ENCODE measurements around the gene TBX1. TPM values are rescaled to one million over a fixed set of nuclear protein-coding genes. Genes with fewer than 3 reads are reported as not detected.

TBX1 gene
- total RNA-seq, 1 experiment from 2014 or later: 3.9 TPM

DNA sequence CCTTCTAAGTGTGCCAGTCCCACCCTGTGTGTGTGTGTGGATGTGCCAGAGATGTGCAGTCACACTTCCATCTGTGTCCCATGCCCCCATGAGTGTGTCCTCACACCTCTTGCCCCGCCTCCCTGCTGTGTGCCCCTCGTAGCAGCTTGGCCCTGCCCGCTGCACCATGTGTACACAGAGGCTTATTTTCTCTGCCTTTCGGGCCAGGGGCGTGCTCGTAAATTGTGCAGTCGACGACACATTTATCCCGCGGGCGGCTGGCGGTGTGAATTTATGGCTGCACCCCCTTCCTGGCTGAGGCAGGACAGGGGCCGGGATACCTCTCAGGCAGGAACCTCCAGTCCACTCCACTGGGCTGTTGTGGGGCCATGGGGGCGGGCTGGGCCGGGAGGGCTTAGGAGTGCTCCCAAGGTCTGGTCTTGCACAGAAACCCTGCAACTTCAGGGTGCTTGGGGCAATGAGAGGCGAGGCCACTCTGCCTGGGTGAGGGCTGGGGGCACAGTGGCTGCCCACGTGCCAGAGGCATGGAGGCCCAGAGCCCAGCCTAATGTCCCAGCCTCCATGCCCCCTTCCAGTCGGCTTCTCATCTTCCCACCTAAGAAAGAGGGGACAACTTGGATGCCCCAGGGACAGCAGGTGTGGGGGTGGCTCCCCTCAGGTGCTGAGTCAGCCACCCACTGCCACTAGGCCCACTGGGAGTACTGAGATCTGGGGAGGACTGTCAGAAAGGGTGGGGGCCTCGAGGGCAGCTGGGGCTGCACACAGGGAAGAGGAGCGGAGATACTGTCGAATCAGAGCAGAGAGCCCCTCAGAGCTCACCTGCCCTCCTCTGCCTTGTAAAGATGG is 24.7 kb upstream of the TBX1 start:
- peaks cover 0 to 4% of the 10 kb centered on the region in 2 experiments; a peak in 2 of 4 replicates for H3K4me1 ChIP-seq (ENCODE audit: control insufficient read depth in 1 of 2, insufficient read depth in 2 of 2, low read length in 2 of 2)
- TF ChIP-seq SIN3A (IDR thresholded peaks at IDR 0.05; ENCODE audit: low read depth) (no peak), MAX (IDR thresholded peaks at IDR 0.05) (no peak), EGR1 (IDR thresholded peaks at IDR 0.05; ENCODE audit: low read depth) (no peak), TCF7L2 (IDR thresholded peaks at IDR 0.05; ENCODE audit: borderline replicate concordance, extremely low read depth, insufficient read depth, insufficient read length) (no peak), SP1 (IDR thresholded peaks at IDR 0.05; ENCODE audit: low read depth) (no peak)
- ChIA-PET POLR2A (no interaction called here), RAD21 (ENCODE audit: low non-redundant PET in 1 of 2, low total read pairs in 2 of 2, uncharacterized antibody in 2 of 2, unreplicated experiment in 2 of 2) (no interaction called here), CTCF (no interaction called here)
- no peaks in the 10 kb centered on the region for H3K9me2 ChIP-seq (ENCODE audit: insufficient read depth)
- no peak overlapping the region for H3K4me3 ChIP-seq (replicated peaks in 1 of 2; ENCODE audit: low read depth in 1 of 2, low read length in 2 of 2)
- H3K79me2 ChIP-seq (ENCODE audit: insufficient read depth, low read length): no peaks in the 10 kb centered on the region
- H3K4me2 ChIP-seq (ENCODE audit: low read length): no peak overlapping the region
- no peaks in the 10 kb centered on the region for H3K27me3 ChIP-seq (ENCODE audit: insufficient read depth, low read length)
- no peaks in the 10 kb centered on the region for H3K9me3 ChIP-seq (ENCODE audit: control insufficient read depth in 1 of 2, insufficient read depth in 1 of 2, low read depth in 1 of 2, low read length in 2 of 2)
- no peaks in the 10 kb centered on the region for H4K20me1 ChIP-seq (ENCODE audit: insufficient read depth)
- no peak overlapping the region for H3K27ac ChIP-seq (ENCODE audit: low read depth, low read length)
- no peaks in the 10 kb centered on the region for H3K36me3 ChIP-seq (ENCODE audit: control insufficient read depth in 1 of 2, insufficient read depth in 2 of 2, low read length in 2 of 2)
- DNase-seq (ENCODE audit: low read depth, low spot score): no peak
- ATAC-seq: no peak
- intact Hi-C loops (cut with micrococcal nuclease): no loop called here
- no peak overlapping the region for H2AFZ ChIP-seq (ENCODE audit: low read depth, low read length, poor library complexity, severe bottlenecking)
- H3K9ac ChIP-seq (ENCODE audit: low read length): no peak overlapping the region
- no TSS peak for BruUV-seq (replicated peaks)

- H3K79me2 ChIP-seq (ENCODE audit: insufficient read depth, low read length): no peaks in the 10 kb centered on the region
- CTCF ChIA-PET: no interaction called here
- no peaks in the 10 kb centered on the region for H3K9me2 ChIP-seq (ENCODE audit: insufficient read depth)
- H2AFZ ChIP-seq (ENCODE audit: low read depth, low read length, poor library complexity, severe bottlenecking): no peak overlapping the region
- H3K27me3 ChIP-seq (ENCODE audit: insufficient read depth, low read length): no peaks in the 10 kb centered on the region
- POLR2A ChIA-PET: no interaction called here
- no peak overlapping the region for H3K9ac ChIP-seq (ENCODE audit: low read length)
- H3K27ac ChIP-seq (ENCODE audit: low read depth, low read length): no peak overlapping the region
- no peak overlapping the region for H3K4me2 ChIP-seq (ENCODE audit: low read length)
- RAD21 ChIA-PET (ENCODE audit: low non-redundant PET in 1 of 2, low total read pairs in 2 of 2, uncharacterized antibody in 2 of 2, unreplicated experiment in 2 of 2): no interaction called here
- H3K4me3 ChIP-seq (replicated peaks in 1 of 2; ENCODE audit: low read depth in 1 of 2, low read length in 2 of 2): no peak overlapping the region
- no peaks in the 10 kb centered on the region for H3K36me3 ChIP-seq (ENCODE audit: control insufficient read depth in 1 of 2, insufficient read depth in 2 of 2, low read length in 2 of 2)
- no peaks in the 10 kb centered on the region for H3K4me1 ChIP-seq (ENCODE audit: control insufficient read depth in 1 of 2, insufficient read depth in 2 of 2, low read length in 2 of 2)
- intact Hi-C loops (cut with micrococcal nuclease): no loop called here
- no TSS peak for BruUV-seq (replicated peaks)
- DNase-seq (ENCODE audit: low read depth, low spot score): no peak
- no peak for ATAC-seq
- H3K9me3 ChIP-seq (ENCODE audit: control insufficient read depth in 1 of 2, insufficient read depth in 1 of 2, low read depth in 1 of 2, low read length in 2 of 2): no peaks in the 10 kb centered on the region
- no peaks in the 10 kb centered on the region for H4K20me1 ChIP-seq (ENCODE audit: insufficient read depth)
- TF ChIP-seq POLR2A (IDR thresholded peaks at IDR 0.05; ENCODE audit: borderline replicate concordance, extremely low read depth, insufficient read depth, insufficient read length): no peak
- no peak for TF ChIP-seq EZH2 (IDR thresholded peaks at IDR 0.05)
- no peak for TF ChIP-seq CEBPB (IDR thresholded peaks at IDR 0.05; ENCODE audit: low read depth)
- TF ChIP-seq SRF (IDR thresholded peaks at IDR 0.05; ENCODE audit: low read depth): no peak
- no peak for TF ChIP-seq ELF1 (IDR thresholded peaks at IDR 0.05; ENCODE audit: borderline replicate concordance, low read depth)
- TF ChIP-seq RAD21 (IDR thresholded peaks at IDR 0.05; ENCODE audit: low read depth): no peak
- TF ChIP-seq, protein P1, sequence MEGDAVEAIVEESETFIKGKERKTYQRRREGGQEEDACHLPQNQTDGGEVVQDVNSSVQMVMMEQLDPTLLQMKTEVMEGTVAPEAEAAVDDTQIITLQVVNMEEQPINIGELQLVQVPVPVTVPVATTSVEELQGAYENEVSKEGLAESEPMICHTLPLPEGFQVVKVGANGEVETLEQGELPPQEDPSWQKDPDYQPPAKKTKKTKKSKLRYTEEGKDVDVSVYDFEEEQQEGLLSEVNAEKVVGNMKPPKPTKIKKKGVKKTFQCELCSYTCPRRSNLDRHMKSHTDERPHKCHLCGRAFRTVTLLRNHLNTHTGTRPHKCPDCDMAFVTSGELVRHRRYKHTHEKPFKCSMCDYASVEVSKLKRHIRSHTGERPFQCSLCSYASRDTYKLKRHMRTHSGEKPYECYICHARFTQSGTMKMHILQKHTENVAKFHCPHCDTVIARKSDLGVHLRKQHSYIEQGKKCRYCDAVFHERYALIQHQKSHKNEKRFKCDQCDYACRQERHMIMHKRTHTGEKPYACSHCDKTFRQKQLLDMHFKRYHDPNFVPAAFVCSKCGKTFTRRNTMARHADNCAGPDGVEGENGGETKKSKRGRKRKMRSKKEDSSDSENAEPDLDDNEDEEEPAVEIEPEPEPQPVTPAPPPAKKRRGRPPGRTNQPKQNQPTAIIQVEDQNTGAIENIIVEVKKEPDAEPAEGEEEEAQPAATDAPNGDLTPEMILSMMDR (IDR thresholded peaks at IDR 0.05 in 2 of 3, conservative IDR thresholded peaks at IDR 0.05 in 1 of 3; ENCODE audit: borderline replicate concordance in 1 of 3, insufficient read depth in 1 of 3, low read depth in 2 of 3, low read length in 2 of 3): no peak
- no peak for TF ChIP-seq EZH2phosphoT487 (IDR thresholded peaks at IDR 0.05; ENCODE audit: borderline replicate concordance)
- no peak for TF ChIP-seq JUND (IDR thresholded peaks at IDR 0.05)
- no peak for TF ChIP-seq CBX3 (IDR thresholded peaks at IDR 0.05; ENCODE audit: low read depth)
- no peak for TF ChIP-seq ZNF274 (IDR thresholded peaks at IDR 0.05; ENCODE audit: low read depth, low read length)
- no peak for TF ChIP-seq SP1 (IDR thresholded peaks at IDR 0.05; ENCODE audit: low read depth)
- no peak for TF ChIP-seq EGR1 (IDR thresholded peaks at IDR 0.05; ENCODE audit: low read depth)
- TF ChIP-seq FOSL1 (IDR thresholded peaks at IDR 0.05; ENCODE audit: low read depth): no peak
- TF ChIP-seq POLR2AphosphoS5 (IDR thresholded peaks at IDR 0.05; ENCODE audit: low read depth, low read length): no peak
Measured at GRCh38 chr22:19737846-19738663, 22.5 kb upstream of the TBX1 start.

Data from HCT116 (cell line).